GM19438 (cell line): Measurements from ENCODE around the gene CACNA2D2.
"Not testable (repeated sequence)": the region's sequence is repeated elsewhere in the genome, so short reads cannot be mapped to it uniquely, and the experiment has no call there.

Experiments
- ATAC-seq: cut with Tn5 transposase; IDR thresholded peaks from one replicate; pipeline ENCODE4 v1.9.1; 2021; ENCODE audit warnings: low read depth; ENCODE audit not compliant: unreplicated experiment

Gene CACNA2D2

GRCh38 chr3:50530001-50530970, 26.9 kb upstream of the CACNA2D2 start:
- no peak for ATAC-seq

GRCh38 chr3:50525987-50526386, 22.6 kb upstream of the CACNA2D2 start:
- no peak for ATAC-seq

GRCh38 chr3:50525191-50525910, 21.9 kb upstream of the CACNA2D2 start:
- ATAC-seq: no peak

- ATAC-seq: no peak
Observed at GRCh38 chr3:50524746-50525145, 21.3 kb upstream of the CACNA2D2 start.

- no peak for ATAC-seq
Observed at GRCh38 chr3:50523279-50523811, 19.9 kb upstream of the CACNA2D2 start.

- ATAC-seq: no peak
Observed at GRCh38 chr3:50521572-50521971, 18.1 kb upstream of the CACNA2D2 start.

GRCh38 chr3:50520849-50521248, 17.4 kb upstream of the CACNA2D2 start:
- no peak for ATAC-seq

- ATAC-seq: no peak
Observed at GRCh38 chr3:50519471-50520089, 16.1 kb upstream of the CACNA2D2 start.

GRCh38 chr3:50518436-50518835, 15.0 kb upstream of the CACNA2D2 start:
- no peak for ATAC-seq

- no peak for ATAC-seq
Observed at GRCh38 chr3:50517721-50518206, 14.3 kb upstream of the CACNA2D2 start.

GRCh38 chr3:50516440-50516871, 13.0 kb upstream of the CACNA2D2 start:
- ATAC-seq: no peak

- ATAC-seq: no peak
Observed at GRCh38 chr3:50515565-50516439, 12.4 kb upstream of the CACNA2D2 start.

GRCh38 chr3:50512908-50513307, 9.5 kb upstream of the CACNA2D2 start:
- not testable (repeated sequence) for ATAC-seq

GRCh38 chr3:50512131-50512530, 8.7 kb upstream of the CACNA2D2 start:
- ATAC-seq: no peak

- ATAC-seq: no peak
Observed at GRCh38 chr3:50510325-50510724, 6.9 kb upstream of the CACNA2D2 start.

- ATAC-seq: no peak
Observed at GRCh38 chr3:50509715-50510114, 6.3 kb upstream of the CACNA2D2 start.

- ATAC-seq: no peak
Observed at GRCh38 chr3:50508821-50509220, 5.4 kb upstream of the CACNA2D2 start.

GRCh38 chr3:50506169-50506568, 2.7 kb upstream of the CACNA2D2 start:
- no peak for ATAC-seq

GRCh38 chr3:50504681-50505080, 1.2 kb upstream of the CACNA2D2 start:
- ATAC-seq: no peak
